K562 treated with DMSO at 1 percent for 24 hours (cell line): ENCODE results near the gene EIF1. TPM values are rescaled to one million over a fixed set of nuclear protein-coding genes. Genes with fewer than 3 reads are reported as not detected.

ENCODE experiments used
- total RNA-seq: library from RNA; unstranded; fragments of 300-600 nt; gene quantifications from 2 replicates; pipeline ENCODE4 v1.2.3, GENCODE V29; 2022; ENCODE audit warnings: low read depth; ENCODE audit not compliant: insufficient read depth

The EIF1 gene
- 1,198 and 1,276 TPM in 2 replicates for total RNA-seq

GRCh38 chr17:41688641-41689496 lies at the start of gene EIF1:
EIF1 (plus strand) TSS chr17:41688885; CDS start chr17:41689039, 154 bp downstream.

GRCh38 chr17:41711669-41712400 lies 23.1 kb downstream of the EIF1 start, which contains the start of gene GAST:
GAST (plus strand) TSS chr17:41712331; CDS start chr17:41715437, 3,106 bp downstream.

GRCh38 chr17:41734139-41734948 lies 45.7 kb downstream of the EIF1 start, which contains the start of gene HAP1:
HAP1 (minus strand) TSS chr17:41734643; CDS start chr17:41734634, 9 bp downstream.

Other genes starting within 250 kb of the EIF1 start
- gene KRT38, start 247.9 kb upstream of the EIF1 start, total RNA-seq = not detected in 2 replicates
- not detected in 2 replicates for gene KRT32, start 221.5 kb upstream of the EIF1 start, total RNA-seq
- gene KRT35, start 207.7 kb upstream of the EIF1 start, total RNA-seq = not detected in 2 replicates
- not detected in 2 replicates for gene KRT36, start 199.0 kb upstream of the EIF1 start, total RNA-seq
- not detected in 2 replicates for gene KRT13, start 183.3 kb upstream of the EIF1 start, total RNA-seq
- gene KRT15, start 170.0 kb upstream of the EIF1 start, total RNA-seq = 0.42 and 0.88 TPM in 2 replicates
- gene KRT19, start 160.6 kb upstream of the EIF1 start, total RNA-seq = 202 and 214 TPM in 2 replicates
- gene KRT9, start 116.8 kb upstream of the EIF1 start, total RNA-seq = not detected in 2 replicates
- not detected in 2 replicates for gene KRT14, start 102.0 kb upstream of the EIF1 start, total RNA-seq
- gene KRT16, start 76.1 kb upstream of the EIF1 start, total RNA-seq = not detected in 2 replicates
- gene KRT17, start 64.3 kb upstream of the EIF1 start, total RNA-seq = 0.45 TPM in 1 of 2 replicates, not detected in the other
- not detected in 2 replicates for gene GAST, start 23.4 kb downstream of the EIF1 start, total RNA-seq
- 0.08 TPM in 1 of 2 replicates, not detected in the other for gene HAP1, start 45.8 kb downstream of the EIF1 start, total RNA-seq
- 260 and 263 TPM in 2 replicates for gene JUP, start 97.8 kb downstream of the EIF1 start, total RNA-seq
- gene P3H4, start 123.1 kb downstream of the EIF1 start, total RNA-seq = 2.8 and 3.5 TPM in 2 replicates
- 0.85 and 1.2 TPM in 2 replicates for gene FKBP10, start 124.1 kb downstream of the EIF1 start, total RNA-seq
- gene NT5C3B, start 147.3 kb downstream of the EIF1 start, total RNA-seq = 95.4 and 97.3 TPM in 2 replicates
- gene KLHL10, start 148.9 kb downstream of the EIF1 start, total RNA-seq = not detected in 2 replicates
- 5.4 and 5.8 TPM in 2 replicates for gene KLHL11, start 176.5 kb downstream of the EIF1 start, total RNA-seq
- gene ACLY, start 230.1 kb downstream of the EIF1 start, total RNA-seq = 124 and 134 TPM in 2 replicates
- 1.6 and 1.7 TPM in 2 replicates for gene ODAD4, start 241.7 kb downstream of the EIF1 start, total RNA-seq